NCI-H446 (cell line): ENCODE results near the gene SPATA20.

ENCODE experiments used
- DNase-seq, 2 experiments: peaks; one replicate each; lab custom pipeline; 2025; lab: John Stamatoyannopoulos, UW

The SPATA20 gene

DNA sequence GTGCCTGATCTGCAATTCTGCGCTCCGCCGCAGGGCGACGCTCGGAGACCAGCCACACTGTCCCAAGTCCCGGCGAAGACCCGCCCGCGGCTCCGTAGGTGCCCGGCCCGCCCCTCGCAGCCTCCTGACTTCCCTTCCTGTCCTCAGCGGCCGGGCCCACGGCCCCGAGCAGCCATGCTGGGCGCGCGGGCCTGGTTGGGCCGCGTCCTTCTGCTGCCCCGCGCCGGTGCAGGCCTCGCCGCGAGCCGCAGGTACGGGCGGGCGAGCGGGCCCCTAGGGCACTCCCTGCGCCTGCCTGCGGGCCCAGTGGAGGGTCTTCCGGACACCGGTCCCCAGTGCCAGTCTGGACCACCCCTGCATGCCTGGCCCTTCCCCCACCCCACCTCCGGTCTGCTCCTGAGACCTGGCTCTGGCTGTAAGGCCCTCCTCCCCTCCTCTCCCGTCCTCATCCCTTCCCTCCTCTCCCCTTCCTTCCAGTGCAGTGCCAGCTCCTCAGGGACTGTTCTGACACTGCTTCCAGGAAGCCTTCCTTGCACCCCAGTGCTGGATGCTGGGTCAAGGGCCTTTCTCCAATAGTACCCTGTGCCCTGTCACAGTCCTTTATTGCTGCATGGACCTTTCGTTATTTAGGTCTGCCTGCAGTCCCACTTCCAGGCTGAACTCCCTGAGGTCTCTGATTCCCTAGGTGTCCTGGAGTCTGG is at the start of gene SPATA20:
Gene SPATA20 (plus strand): TSS at position 140 of the 701 bp plus-strand sequence. CDS start 35 bp downstream, at position 175.
- peak; percentile 83 to 93 for DNase-seq

DNA sequence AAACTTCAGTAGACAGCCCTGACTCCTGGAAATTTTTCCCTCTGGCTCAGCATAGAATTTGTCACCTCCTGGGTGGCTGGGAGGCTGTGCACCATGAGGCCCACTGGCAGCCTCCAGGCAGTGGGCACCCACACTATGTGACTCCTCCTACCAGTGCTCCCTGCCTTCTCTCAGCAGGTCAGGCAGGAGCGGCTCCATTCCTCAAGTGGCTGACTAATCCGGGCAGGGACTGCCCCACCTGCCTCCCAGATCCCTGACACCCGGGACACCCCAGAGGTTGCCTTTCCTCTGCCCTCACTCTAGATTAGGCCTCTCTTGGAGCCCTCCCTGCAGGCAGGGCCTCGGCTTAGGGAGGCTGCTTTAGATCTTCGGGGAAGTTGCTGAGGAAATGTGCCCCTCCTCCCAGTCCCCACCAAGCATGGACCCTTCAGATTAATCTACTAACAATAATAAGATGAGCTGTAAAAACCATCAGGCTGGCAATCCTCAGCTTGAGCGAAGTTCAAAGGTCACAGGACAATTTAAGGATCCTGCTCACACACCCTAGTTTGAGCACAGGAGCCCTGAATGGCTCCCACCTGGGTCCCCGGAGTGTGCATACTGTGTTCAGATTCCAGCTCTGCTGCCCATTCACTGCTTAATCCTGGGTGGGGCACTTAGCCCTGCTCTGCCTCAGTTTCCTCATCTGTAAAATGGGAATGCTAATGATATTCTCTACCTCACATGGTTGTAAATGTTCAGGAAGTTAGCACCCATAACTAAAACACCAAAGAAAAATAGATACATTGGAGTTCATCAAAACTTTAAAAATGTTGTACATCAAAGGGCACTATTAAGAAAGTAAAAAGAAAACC is 48.7 kb upstream of the SPATA20 start:
- DNase-seq, result no peak

DNA sequence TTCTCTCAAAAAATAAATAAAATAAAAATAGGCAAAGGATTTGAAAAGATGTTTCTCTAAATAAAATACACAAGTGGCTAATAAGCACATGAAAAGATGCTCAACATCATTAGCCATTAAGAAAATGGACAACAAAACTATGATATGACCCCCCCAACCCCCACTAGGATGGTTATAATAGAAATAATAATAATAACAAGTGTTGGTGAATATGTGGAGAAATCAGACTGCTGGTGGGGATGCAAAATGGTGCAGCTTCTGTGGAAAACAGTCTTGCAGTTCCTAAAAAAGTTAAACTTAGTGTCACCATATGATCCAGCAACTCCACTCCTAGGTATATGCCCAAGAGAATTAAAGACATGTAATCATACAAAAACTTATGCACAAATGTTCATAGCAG is 47.7 kb upstream of the SPATA20 start:
- no peak for DNase-seq

DNA sequence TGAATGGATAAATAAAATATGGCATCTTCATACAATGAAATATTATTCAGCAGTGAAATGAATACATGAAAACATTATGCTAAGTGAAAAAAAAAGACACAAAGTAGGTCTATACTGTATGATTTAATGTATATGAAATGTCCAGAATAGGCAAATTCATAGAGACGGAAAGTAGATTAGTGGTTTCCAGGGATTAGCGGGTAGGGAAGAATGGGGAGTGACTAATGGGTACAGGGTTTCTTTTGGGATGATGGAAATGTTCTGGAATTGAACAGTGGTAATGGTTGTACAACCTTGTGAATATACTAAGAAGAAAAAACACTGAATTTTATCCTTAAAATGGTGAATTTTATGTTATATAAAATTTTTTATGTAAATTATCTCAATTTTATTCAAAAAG is 47.3 kb upstream of the SPATA20 start:
- no peak for DNase-seq

DNA sequence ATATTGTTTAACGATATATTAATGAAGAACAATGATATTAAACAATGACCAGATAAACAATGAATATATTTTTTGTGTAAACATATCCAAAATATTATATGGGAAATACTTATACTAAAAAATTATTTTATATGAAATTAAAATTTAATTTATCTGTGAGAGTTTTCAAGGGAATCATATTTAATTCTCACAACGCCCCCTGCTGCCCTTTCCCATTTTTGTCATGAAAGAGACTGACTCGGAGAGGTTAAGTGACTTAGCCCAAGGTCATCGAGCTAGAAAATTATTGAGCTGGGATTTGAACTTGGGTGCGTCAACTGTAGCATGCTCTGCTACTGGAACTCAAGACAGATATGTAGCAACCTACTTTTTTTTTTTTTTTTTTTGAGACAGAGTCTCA is 45.9 kb upstream of the SPATA20 start:
- DNase-seq, result peak in 1 of 2 experiments; percentile 33

DNA sequence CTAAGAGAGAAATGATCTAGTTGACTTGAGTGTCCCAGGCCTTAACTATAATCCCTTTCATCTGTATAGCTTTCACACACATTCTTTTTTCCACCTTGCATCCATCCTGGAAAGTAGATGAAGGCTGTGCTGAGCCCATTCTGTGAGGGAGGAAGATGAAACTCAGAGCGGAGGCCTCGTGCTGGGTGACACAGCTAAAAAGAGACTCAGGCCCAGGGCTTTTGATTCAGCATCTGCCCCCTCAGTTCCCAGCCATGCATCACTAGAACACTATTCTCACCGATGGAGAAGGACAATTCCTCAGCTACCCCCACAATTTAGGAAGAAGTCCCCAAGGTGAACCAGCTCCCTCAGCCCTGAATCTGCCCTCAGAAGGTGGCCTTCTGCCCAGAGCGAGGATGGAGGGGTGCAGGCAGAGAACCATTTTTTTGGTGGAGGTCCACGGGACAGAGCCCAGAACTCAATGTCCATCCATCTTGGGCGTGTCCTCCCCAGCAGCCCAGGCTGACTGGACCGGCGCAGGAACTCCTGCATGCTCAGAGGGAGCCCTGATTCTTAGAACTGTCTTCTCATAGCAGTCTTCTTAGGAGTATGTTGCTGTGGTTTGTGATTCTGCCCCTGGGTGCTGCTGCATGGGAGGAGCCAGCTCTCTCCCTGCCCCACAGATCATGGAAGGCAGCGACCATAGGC is 44.5 kb upstream of the SPATA20 start:
- no peak for DNase-seq

DNA sequence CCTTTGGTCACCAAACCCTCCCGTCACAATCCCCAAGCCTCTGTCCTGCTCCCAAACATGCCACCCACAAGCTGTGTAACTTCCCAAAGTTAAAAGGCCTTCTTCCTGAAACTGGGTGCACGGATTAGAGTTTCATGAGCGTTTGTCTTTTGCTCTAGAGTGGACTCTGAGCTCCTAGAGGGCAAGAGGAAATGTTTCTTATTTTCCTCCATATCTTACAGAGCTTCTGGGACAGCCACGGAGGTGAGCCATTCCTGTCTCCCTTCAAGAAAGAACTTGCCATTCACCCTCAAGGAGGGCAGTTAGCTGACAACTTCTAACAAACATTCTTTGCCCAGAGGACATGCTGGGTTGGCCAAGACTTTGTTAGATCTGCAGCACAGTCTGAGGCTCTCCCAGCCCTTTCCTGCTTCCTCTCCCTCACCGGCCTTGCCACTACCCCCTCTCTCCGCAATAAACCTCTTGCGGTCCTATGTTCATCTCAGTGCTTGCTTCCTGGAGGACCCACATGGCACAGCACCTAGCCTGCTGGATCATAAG is 41.3 kb upstream of the SPATA20 start:
- no peak for DNase-seq

DNA sequence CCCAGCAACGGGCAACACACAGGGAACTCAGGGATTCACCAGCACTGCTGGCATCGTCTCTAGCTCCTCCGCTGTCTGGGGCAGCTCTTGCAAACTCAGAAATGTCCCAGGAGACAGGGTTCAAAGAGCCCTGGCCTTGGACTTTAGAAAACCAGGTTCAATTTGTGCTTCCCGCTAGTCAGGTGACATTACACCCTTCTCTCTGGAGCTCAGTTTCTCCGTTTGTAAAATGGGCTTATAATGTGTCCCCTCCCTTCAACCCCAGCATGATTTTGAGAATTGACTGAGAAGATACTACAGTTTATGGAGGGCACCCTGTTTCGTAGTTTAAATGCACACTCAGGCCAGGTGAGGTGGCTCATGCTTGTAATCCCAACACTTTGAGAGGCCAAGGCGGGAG is 40.7 kb upstream of the SPATA20 start:
- DNase-seq, result no peak

DNA sequence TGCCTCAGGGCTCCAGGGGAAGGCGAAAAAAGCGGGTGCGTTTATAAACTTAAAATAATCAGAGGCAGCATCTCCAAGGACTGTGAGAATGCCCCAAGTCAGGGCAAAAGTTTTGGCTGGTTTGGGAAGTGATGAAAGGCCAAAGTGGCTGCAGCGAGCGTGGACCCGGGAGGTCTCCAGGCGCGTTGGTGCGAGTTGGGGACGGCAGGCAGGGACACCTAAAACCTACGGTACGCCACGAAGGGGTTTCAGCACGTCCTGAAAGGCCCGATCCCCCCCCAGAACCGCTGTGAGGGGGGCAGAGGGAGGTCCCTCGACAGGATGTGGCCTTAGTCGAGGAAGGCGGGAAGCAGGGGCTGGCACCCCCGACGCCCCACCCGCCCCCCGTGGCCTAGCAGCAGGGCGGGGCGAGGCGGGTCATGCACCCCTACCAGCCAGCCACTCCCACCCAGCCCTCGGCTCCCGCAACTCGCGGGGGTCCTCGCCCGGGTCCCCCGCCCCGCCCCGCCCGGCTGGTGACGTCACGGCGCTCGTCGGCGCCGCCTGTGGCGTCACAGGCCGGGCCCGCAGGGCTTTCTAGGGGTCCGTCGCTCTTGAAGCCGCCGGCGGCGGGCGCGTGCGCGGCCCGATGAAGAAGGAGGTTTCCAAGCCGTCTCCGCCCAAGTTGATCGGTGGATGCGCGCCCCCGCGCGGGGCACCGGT is 39.0 kb upstream of the SPATA20 start, which contains the start of gene MYCBPAP:
Gene MYCBPAP (plus strand): TSS at position 569 of the 702 bp plus-strand sequence. CDS start 236 bp downstream, outside the sequence.
- no peak for DNase-seq

DNA sequence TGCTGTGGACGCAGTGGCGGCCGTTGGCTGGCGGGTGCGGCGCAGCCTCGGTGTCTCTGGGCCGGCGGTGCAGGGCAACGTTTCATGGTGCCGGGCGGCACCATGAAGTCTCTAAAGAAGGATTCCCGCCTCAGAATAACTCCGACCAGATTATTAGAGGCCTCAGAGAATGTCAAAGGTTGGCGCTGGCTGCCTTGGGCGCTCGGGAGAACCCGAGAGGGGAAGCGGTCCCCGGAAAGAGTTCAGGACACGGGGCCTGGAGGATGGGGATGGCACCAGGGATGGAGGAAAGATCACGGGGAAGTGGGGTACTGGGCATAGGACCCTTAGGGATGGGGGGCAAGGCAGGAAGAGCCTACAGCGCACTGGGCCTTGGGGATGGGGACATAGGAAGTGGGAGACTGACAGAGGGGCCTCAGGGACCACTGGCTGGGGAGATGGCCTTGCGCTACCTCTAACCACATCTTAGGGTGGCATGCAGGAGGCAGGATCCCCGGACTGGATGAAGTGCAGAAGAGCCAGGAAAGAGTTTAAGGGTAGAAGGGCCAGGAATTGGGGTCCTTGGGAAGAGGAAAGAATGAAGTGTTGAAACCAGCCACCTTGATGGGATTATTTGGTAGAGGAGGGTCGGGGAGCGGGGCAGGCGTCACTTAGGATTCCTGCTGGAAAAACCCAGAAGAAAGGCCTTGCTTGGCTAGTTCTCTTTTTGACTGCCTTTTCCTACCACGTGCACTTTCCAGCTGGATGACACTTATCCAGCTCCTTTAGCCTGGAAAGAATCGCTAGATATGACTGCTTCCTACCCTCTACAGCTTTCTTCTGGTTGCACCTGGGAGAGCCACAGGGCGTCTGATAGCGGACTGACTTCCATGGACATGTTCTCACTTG is 38.2 kb upstream of the SPATA20 start:
- no peak for DNase-seq

DNA sequence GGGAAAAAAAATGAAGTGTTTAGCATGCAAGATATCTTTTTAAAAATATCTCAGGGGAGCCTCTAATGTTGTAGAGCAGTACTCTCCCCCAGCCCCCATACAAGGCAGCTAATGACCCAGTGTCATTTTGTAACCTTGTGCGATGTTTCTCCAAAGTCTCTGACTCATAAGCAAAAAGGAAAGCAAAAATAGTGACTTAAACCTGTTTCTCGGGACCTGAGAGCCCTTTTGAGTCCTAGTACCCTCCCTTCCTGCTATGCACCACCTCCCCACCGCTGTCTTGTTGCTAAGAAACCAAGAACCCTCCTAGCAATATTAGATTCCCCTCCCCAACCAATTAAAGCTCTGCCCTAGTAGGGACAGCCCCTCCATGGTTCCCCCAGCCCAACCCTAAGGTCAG is 35.9 kb upstream of the SPATA20 start:
- no peak for DNase-seq

DNA sequence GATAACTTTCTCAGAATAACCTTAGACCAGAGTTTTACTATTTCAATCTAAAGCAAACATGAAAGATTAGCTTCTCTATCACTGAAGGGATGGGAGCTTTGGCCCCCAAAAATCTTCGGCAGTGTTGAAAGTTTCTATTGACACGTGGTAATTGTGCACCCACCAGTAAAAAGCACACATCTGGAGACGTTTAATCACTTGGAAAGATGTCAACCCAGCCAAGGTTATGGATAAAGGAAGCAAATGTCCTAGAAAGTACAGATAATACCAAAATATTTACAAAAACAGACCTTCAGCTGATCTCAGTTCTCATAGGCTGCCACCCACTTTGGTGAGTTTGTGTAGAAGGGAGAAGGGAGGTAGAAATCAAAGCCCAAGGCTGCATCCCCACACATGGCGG is 33.5 kb upstream of the SPATA20 start:
- no peak for DNase-seq

DNA sequence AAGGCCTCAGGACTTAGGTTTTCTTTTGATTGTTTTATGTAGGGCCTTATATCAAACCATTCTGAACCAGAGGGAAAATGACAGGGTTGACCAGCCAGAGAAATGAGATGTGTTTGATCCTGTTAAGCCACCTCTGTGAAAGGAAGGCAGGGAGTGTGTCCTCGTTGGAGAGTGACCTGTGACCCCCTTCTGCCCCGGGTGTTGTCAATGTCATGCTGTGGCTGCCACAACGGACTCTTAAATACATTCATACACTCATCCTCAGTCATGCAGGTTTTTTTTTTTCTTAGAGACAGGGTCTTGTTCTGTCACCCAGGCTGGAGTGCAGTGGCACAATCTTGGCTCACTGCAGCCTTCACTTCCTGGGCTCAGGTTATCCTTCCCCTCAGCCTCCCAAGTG is 32.6 kb upstream of the SPATA20 start:
- no peak for DNase-seq

DNA sequence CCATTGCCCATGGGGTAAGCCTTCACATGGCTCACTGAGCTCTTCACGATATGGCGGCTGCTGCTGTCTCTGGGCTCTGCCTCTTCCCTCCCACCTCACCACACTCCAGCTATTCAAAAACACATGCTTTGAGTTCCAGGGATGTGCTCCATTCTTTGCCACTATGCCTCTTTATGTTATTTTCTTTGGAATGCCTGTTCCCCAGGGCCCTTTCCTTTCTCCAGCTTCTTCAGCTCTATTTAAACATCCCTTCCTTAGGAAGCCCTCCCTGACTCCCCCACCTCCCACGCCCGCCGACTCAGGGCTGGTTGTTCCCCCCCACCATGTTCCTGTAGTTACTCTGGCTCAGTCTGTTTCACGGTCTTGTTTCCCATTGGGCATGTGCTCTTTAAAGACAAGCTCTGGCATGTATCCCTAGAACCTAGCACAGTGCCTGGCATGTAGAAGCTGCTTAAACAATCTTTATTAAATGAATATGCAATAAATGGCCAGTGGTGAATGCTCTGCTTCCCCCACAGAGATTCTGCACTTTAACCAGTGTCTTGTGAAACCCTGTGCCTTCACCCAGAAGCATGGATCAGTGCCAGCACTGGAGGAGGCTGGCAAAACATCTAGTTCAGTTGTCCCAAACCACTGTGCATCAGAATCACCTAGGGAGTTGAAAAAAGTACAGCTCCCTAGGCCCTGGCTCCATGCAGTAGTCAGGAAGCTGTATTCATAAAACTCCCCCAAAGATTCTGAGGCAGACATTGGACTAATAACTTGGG is 31.9 kb upstream of the SPATA20 start:
- DNase-seq, result peak in 1 of 2 experiments; percentile 34

DNA sequence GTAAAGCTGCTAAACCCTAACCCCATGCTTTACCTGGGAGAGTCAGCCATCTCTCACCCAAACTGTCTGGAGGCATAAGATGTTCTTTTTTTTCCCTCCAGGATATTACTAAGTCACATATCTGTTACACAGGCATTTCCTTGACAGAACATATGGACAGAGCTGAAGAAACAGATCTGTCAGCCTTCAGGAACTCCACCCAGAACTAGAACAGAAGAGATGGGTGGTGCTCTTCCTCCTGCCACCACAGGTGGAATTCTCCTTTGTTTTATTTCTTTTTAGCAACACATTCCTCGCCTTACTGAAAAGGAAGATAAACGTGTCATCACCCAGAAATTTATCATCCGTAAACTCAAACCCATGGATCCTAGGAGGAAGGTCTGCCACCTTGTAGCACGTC is 30.0 kb upstream of the SPATA20 start:
- DNase-seq, result no peak

DNA sequence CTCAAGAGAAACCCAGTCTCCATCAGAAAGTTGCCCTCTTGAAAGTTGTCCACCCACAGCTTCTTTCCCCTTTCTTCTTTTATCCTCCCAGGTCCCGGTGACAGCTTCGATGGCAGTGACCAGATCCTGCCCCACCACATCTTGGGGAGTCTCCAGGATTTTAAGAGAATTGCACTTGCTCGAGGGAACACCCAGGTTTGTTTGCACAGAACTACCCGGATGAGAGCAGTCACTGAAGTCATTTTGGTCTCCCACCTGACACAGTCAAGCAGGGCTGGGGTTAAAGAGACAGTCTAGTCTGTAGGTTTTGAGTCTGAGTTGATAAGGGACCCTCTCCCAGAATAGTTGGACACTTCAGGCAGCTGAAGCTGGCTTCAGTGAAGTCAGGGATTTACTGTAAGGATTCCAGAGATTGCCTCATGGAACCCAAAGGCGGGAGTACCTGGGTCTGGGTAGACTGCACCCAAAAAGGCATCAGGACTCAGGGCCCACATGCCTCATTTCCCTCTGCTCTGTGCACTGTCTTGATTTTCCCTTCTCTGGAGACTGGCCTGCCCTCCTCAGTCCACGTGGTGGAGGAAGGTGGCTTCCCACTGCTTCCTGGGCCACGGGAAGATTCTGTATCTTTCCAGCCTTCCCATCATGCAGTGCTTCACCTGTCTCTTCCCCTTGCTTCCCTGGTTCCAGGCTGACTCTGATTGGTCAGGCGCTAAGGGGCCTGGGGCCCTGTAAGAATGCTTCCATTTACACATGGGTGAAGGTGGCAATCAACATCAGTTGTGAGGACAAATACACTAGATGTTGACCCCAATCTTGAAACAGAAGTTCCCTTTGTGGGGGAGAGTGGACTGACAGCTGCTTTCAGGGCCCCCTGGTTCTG is 29.2 kb upstream of the SPATA20 start:
- no peak for DNase-seq

DNA sequence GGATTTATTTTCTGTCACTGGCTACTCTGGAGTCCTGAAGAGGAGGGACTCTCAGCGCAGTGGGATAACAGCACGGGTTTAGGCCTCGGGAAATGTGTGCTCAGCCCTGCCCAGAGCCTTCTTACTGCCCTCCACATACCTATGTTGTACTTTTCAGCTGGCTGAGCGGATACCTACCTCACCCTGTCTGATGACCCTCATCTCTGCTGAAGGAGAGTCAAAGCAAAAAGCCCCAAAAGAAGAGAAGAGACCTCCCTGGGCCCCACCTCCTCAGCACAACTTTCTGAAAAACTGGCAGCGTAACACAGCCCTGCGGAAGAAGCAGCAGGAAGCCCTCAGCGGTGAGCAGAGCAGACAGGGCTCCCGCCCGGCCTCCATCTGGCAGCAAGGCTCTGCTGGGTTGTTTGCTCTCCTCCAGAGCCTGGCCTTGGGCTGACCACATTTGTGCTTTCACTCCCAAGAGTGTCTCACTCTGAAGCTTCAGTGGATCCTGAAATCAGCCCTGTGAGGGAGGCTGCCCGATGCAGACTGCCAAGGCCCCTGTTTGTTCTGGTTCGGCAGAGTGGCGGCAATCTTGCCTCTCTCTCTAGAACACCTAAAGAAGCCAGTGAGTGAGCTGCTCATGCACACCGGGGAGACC is 28.5 kb upstream of the SPATA20 start:
- DNase-seq, result peak; percentile 14 to 64

DNA sequence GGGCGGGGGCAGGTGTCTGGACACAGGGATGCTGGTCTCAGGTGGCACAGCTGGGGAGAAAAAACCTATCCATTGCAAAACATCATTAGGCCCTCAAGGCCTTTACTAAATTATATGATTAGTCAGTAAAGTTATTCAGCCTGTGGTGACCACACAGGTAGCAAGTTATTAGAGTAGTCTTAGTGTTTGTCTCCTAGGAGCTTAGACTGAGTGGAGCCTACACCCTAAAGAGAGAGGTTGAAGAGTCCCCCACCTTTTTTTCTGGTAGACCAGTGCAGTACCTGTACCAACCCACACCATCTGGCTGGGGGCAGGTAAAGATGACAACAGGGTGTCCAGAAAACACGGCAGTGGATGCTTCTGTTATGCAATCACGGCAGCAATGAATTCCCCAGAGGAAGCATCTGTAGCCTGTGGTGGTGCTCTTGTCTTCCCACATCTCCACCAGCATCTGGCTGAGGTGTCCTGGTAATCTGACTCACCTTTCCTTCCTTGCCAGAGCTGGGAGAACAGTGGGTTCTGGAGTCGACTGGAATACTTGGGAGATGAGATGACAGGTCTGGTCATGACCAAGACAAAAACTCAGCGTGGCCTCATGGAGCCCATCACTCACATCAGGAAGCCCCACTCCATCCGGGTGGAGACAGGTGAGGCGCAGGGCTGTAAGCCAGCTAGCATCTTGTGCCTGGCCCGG is 27.7 kb upstream of the SPATA20 start:
- DNase-seq, result no peak
